ENCODE data around the gene ALDH8A1. TPM values are rescaled to one million over a fixed set of nuclear protein-coding genes. Genes with fewer than 3 reads are reported as not detected.

Gene ALDH8A1
- total and polyA plus RNA-seq, 2 of the 8 experiments (the other 6 are each of a cell fraction or from before 2014, with no cell fraction given): 0.08 to 0.28 TPM

GRCh38 chr6:134932535-134933470, 17.1 kb downstream of the ALDH8A1 start:
- TF ChIP-seq SRF (IDR thresholded peaks at IDR 0.05; ENCODE audit: low read depth, low read length) (no peak), RFX5 (IDR thresholded peaks at IDR 0.05; ENCODE audit: borderline replicate concordance, low read depth, low read length) (no peak), TAF7 (optimal IDR thresholded peaks at IDR 0.05; ENCODE audit: borderline replicate concordance, low read depth, low read length) (no peak), EGR1 (IDR thresholded peaks at IDR 0.05; ENCODE audit: borderline replicate concordance, low read depth, low read length) (no peak), GABPA (IDR thresholded peaks at IDR 0.05; ENCODE audit: borderline replicate concordance, insufficient read depth, low read length) (no peak), SIX5 (IDR thresholded peaks at IDR 0.05; ENCODE audit: low read depth, low read length) (no peak), KDM1A (IDR thresholded peaks at IDR 0.05; ENCODE audit: borderline replicate concordance, low read length) (no peak), CREB1 (IDR thresholded peaks at IDR 0.05) (no peak), CTCF (IDR thresholded peaks at IDR 0.05; ENCODE audit: control extremely low read depth in 1 of 3, insufficient read depth in 1 of 3, low read depth in 1 of 3, low read length in 3 of 3) (no peak), CBX5 (IDR thresholded peaks at IDR 0.05; ENCODE audit: low read depth, low read length) (no peak)
- Histone ChIP-seq H3K9ac (replicated peaks in 1 of 4; ENCODE audit: extremely low read depth in 1 of 4, low read depth in 3 of 4, low read length in 3 of 4) (no peak overlapping the region), H3K27me3 (replicated peaks in 1 of 4; ENCODE audit: control insufficient read depth in 3 of 4, extremely low read depth in 1 of 4, insufficient read depth in 3 of 4, low read length in 3 of 4) (no peaks in the 10 kb centered on the region), H3K14ac (ENCODE audit: insufficient read length) (no peak overlapping the region), H2AFZ (ENCODE audit: low read length) (no peak overlapping the region), H3K4me1 (replicated peaks in 1 of 4; ENCODE audit: control insufficient read depth in 3 of 4, insufficient read depth in 4 of 4, low read length in 3 of 4) (no peaks in the 10 kb centered on the region), H3K36me3 (ENCODE audit: control insufficient read depth in 2 of 4, insufficient read depth in 4 of 4, low read length in 3 of 4) (no peaks in the 10 kb centered on the region), H3K79me1 (ENCODE audit: low read depth, low read length) (no peaks in the 10 kb centered on the region), H2BK12ac (ENCODE audit: low read depth, low read length) (no peak overlapping the region), H4K91ac (replicated peaks; ENCODE audit: insufficient read length, low read length) (no peak overlapping the region), H3K4ac (replicated peaks; ENCODE audit: insufficient read length, low read depth, low read length) (no peak overlapping the region), H3K23me2 (ENCODE audit: low read depth, low read length) (no peaks in the 10 kb centered on the region), H3K27ac (ENCODE audit: low read depth, low read length) (no peak overlapping the region), H3K79me2 (ENCODE audit: control insufficient read depth in 1 of 2, insufficient read depth in 2 of 2, low read length in 2 of 2) (no peaks in the 10 kb centered on the region), H4K20me1 (replicated peaks in 1 of 2; ENCODE audit: control insufficient read depth in 1 of 2, insufficient read depth in 2 of 2, low read length in 2 of 2) (no peaks in the 10 kb centered on the region), H3K9me3 (ENCODE audit: insufficient read depth in 2 of 2, low read depth in 1 of 2, low read length in 1 of 2) (no peaks in the 10 kb centered on the region), H2BK120ac (replicated peaks; ENCODE audit: low read depth, low read length) (no peak overlapping the region), H2BK15ac (ENCODE audit: low read length) (no peak overlapping the region), H2BK20ac (ENCODE audit: low read length) (no peak overlapping the region), H4K8ac (ENCODE audit: extremely low read depth, insufficient read depth, low read length) (peak overlapping the region; percentile 65; the same call in 1 of the 2 replicates), H3K4me3 (ENCODE audit: extremely low read depth in 1 of 4, insufficient read depth in 2 of 4, low read depth in 3 of 4, low read length in 4 of 4) (no peak overlapping the region), H4K5ac (ENCODE audit: insufficient read length, low read depth, low read length) (no peak overlapping the region), H3K18ac (ENCODE audit: extremely low read depth, low read length) (no peak overlapping the region), H3K4me2 (ENCODE audit: insufficient read depth in 1 of 2, low read depth in 2 of 2, low read length in 2 of 2) (no peak overlapping the region), H2AK5ac (ENCODE audit: low read depth, low read length) (no peak overlapping the region), H3K23ac (ENCODE audit: insufficient read length) (no peak overlapping the region), H2BK5ac (ENCODE audit: low read depth, low read length) (no peak overlapping the region), H3K56ac (replicated peaks; ENCODE audit: insufficient read length, low read depth, low read length) (no peak overlapping the region)
- FAIRE-seq (no peak), DNase-seq (ENCODE audit: low read depth in 1 of 2, low spot score in 2 of 2) (no peak)
- 97% methylated on average over 11 of the region's 11 CpGs; no CpG with 5 or more reads in 1 of the 2 experiments for WGBS, 2 experiments (ENCODE audit: extremely low coverage in 1 of 2, insufficient coverage in 1 of 2, insufficient read length in 1 of 2, insufficient replicate concordance in 2 of 2, low coverage in 1 of 2, low lambda C conversion rate in 2 of 2, missing lambda C conversion rate in 1 of 2)
- POLR2A ChIA-PET (ENCODE audit: partially characterized antibody): interaction anchor here (1.2 kb wide), 1 partner anchor 8 kb away, joined by 4 read pairs; no protein-coding TSS in a partner anchor
- CTCF ChIA-PET (ENCODE audit: partially characterized antibody): interaction anchor here (0.7 to 4.6 kb wide), 4 partner anchors 8 to 227 kb away, joined by 3 to 38 read pairs (median 4); partner anchors contain the start of gene ALDH8A1
